ENCODE measurements around the gene RAB4A.
"Not testable (repeated sequence)": the region's sequence is repeated elsewhere in the genome, so short reads cannot be mapped to it uniquely, and the experiment has no call there.

The RAB4A gene

GRCh38 chr1:229298887-229299503, 28.1 kb downstream of the RAB4A start:
- no peak for DNase-seq

- no peak for DNase-seq
Measured at GRCh38 chr1:229300099-229300757, 29.3 kb downstream of the RAB4A start.

GRCh38 chr1:229302740-229303139, 31.8 kb downstream of the RAB4A start:
- DNase-seq = no peak

DNA sequence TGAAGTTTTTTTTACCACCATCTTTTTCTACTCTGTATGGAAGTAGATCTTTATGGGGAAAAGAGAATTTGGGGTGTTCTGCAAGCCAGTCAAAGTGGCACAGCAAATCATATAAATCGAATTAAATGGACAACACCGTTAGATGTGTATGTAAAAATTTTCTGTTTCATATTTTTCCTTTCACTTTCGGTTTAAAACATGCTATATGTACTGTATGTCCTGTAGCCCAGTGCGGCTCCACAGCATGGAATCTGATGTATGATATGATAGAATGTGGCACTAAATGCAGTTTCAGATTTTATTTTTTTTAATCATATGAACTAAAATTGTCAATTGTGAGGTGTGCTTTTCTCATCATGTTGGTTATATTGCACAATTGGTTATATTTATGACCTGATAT, 32.9 kb downstream of the RAB4A start:
- no peak for DNase-seq

GRCh38 chr1:229305392-229305791, 34.5 kb downstream of the RAB4A start:
- DNase-seq = no peak

DNA sequence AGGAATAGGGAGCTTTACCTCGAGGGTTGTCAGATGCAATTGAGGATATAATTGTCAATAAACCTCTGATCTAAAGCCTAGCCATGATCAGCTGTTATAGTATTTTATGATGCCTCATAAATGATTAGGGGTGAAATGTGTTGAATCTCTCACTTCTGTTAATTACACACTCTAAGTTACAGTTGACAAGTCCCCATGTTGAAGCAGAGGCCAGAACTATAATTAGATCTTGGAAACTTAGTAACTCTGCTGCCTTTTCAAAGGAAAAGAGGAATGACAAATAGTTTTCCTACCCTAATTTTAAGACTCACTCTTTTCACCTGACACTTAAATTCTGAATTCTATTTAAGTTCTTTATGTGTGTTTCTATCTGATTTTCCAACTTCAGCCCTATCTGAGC, 38.2 kb downstream of the RAB4A start:
- DNase-seq = no peak

DNA sequence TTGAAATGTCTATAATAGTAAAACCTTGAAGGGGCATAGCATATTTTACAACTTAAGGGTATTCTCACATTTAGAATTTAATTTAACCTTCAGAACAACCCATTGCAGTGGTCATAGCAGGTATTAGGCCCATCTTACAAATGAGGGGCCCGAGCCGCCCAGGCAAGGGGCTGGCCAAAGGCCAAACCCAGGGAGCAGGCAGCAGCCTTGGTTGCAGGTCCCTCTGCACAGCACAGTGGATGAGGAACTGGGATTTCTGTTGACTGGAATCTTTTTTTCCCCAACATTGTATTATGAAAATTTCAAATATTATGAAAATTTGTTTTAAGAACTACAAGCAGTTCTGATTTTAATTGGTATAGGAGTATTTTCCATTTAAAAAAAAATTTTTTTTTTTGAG, 38.8 kb downstream of the RAB4A start:
- no peak for DNase-seq

GRCh38 chr1:229310833-229311232, 39.9 kb downstream of the RAB4A start:
- DNase-seq = no peak

GRCh38 chr1:229316166-229316565, 45.3 kb downstream of the RAB4A start:
- DNase-seq = no peak

DNA sequence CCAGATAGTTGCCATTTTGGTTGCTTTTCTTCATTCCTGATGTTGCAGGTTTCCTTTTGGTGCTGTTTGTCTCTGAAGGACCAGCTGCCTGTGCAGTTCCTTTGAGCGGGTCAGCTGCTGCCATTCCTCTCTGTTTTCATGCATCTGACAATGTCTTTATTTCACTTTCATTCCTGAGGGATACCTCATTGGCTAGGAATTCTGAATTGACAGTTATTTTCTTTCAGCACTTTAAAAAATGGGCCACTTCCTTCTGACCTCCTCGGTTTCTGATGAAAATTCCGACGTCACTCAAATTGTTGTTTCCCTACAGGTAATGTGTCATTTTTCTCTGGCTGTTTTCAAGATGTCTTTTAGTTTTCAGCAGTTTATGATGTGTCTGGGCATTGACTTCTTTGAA, 47.1 kb downstream of the RAB4A start:
- no peak for DNase-seq

- DNase-seq = no peak
Measured at GRCh38 chr1:229319487-229319886, 48.6 kb downstream of the RAB4A start.

DNA sequence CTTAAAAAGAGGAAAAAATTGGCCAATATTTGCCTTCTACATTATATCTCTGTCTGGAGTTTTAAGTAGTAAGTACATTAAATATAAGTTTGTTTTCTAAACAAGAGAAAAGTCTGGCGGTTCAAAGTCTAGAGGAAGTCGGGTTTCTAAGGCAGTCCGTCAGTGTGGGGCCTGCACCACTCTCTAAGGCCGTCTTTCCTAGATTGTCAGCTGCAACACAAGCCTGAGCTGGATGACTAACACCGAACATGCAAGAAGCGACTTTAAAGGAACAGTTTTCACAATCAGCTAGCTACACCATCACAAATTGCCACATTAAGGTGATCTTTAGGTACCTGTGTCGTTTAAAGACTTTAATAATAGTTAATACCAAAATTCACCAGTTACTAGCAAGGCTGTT, 52.3 kb downstream of the RAB4A start:
- DNase-seq = no peak

GRCh38 chr1:229323885-229324553, 53.1 kb downstream of the RAB4A start:
- no peak for DNase-seq

DNA sequence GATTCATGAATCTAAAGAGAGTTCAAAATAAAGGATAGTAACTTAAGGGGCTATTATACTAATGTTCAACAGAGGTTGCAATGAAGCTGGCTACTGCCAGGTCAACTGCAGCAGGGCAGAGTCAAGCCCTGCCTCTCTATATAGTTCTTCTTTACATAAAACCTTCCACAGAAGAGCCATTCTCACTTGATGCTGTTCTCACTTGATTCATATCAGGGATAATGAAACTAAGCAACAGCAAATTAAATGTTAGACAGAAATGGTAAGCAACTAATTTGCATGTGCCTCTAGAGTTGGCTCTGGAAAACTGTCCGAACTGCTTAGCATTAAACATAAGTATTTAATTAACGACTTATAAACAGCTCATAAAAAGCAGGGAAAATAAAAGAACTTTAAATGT, 54.5 kb downstream of the RAB4A start:
- no peak for DNase-seq

GRCh38 chr1:229325853-229326487, 55.1 kb downstream of the RAB4A start:
- no peak for DNase-seq

GRCh38 chr1:229326601-229327000, 55.7 kb downstream of the RAB4A start:
- DNase-seq = no peak

DNA sequence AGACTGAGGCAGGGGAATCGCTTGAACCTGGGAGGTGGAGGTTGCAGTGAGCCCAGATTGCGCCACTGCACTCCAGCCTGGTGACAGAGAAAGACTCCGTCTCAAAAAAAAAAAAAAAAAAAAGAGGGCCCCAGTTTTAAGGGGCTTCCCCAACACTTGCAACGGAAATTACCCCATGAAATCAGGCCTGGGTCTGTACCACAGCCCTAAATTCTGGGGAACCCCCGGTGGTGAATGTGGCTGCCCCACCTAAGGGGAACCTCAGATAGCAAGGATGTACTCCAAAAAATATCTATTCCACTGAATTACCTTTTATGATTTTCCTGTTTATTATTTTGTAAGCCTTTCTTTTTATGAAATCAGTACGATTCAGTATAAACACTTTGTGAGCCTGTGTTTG, 56.9 kb downstream of the RAB4A start:
- not testable (repeated sequence) for DNase-seq

DNA sequence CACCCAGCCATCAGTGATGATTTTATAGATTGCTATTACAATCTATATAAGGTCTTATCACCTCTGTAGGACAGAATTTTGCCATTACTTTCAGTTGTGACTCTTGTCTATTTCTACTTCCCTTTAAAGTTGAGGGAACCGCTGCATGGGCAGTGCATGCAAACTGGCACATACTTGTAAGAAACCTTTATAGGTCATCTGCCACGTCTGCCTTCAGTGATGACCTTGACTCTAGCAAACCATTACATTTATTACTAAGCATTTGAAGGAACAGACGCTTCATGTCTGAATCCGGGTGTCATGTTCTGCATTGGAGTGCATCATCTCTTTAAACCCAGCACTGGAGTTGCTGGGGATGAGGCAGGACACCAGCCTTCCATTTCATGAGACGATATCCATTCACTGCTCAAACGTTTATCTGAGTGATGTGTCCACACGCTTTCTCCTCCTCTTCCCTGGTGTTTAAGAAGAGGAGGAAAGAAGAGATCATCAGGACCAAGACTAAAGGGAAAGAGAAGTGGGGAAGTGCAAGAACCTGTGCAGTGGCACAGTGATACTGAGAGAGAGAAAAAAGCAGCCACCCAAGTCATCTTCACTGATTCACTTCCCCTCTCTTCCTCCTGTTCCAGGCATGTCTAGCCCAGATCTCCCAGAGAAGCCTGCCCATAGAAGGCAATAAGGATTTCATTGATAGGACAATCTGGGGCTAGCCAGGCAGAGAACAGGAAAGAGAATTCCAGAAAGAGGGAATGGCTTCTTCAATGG, 57.9 kb downstream of the RAB4A start:
- DNase-seq = no peak

DNA sequence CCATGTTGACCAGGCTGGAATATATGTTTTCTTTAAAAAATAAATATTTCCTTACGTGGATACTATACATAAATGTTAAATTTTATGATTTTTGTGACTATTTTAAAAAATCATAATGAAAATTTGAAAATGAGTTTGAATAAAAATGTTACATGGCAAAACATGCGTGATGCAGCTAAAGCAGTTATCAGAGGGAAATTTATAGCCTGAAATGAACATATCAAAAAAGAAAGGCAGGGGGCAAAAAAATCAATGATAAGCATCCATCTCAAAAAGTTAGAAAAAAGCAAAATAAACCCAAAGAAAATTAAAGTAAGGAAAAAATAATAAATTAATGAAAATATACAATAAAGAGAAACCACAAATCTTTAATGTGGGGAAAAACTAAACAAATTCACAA, 63.4 kb downstream of the RAB4A start:
- DNase-seq = no peak

GRCh38 chr1:229334716-229335115, 63.8 kb downstream of the RAB4A start:
- DNase-seq = no peak

GRCh38 chr1:229336345-229336744, 65.4 kb downstream of the RAB4A start:
- no peak for DNase-seq

DNA sequence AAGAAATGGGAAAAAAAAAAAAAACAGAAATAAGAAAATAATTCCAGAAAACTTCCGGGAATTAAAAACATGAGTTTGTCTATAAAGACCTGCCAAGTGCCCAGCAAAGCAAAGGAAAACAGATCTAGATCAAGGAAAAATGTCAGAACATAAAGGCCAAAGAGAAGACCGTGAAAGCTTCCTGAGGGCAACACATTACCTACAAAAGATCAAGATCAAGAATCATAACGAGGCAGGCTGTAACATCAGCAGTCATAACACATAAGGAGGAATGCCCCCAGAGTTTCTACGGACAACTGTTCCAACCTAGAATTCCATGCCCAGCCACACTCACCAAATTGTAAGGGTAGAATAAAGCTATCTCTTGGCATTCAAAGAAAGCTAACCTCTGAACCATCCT, 68.2 kb downstream of the RAB4A start:
- DNase-seq = no peak

DNA sequence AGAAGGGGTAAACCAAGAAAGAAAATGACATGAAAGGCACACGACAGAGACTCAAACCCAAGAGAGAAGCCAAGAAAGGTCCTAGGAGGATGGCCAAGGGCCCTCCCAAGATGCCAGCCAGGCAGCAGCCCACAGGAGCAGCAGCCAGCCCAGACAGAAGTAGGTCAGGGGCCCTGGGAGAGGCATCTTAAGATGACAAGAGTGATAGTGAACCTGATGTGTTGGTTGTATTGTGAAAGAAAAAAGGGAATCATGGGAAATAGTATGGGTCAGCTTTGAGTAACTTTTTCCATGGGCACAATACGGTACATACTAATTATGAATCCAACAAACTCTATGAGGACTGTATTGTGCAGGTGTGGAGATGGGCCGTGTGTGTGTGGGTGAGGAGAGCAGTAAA, 68.6 kb downstream of the RAB4A start:
- no peak for DNase-seq
